ENCODE data around the gene WDR55. TPM values are rescaled to one million over a fixed set of nuclear protein-coding genes. Genes with fewer than 3 reads are reported as not detected.

WDR55 gene
- total and polyA plus RNA-seq, 2 of the 13 experiments (the other 11 are each of a cell fraction or from before 2014, with no cell fraction given) = 17.7 to 18.2 TPM

- in situ Hi-C loops (cut with HindIII; ENCODE audit: extremely low pct_ligation_motif_present, low pct_unique_long_range_greater_than_20kb) = no loop called here
- TF ChIP-seq MAX (IDR thresholded peaks at IDR 0.05) = peak; percentile 55; the same call in 1 of the 2 replicates
- TF ChIP-seq CTCF (CRISPR knock-in tag; IDR thresholded peaks at IDR 0.05) = peak; percentile 25; the same call in 1 of the 2 replicates
- TF ChIP-seq CEBPB (IDR thresholded peaks at IDR 0.05; ENCODE audit: borderline replicate concordance, low read depth, low read length) = peak; percentile 58; the same call in 1 of the 2 replicates
- TF ChIP-seq ZNF407 (CRISPR knock-in tag; IDR thresholded peaks at IDR 0.05; ENCODE audit: not compliant biosample characterization) = no peak
- no peak for TF ChIP-seq RARA (CRISPR knock-in tag; IDR thresholded peaks at IDR 0.05)
- no peak for TF ChIP-seq ZSCAN25 (CRISPR knock-in tag; IDR thresholded peaks at IDR 0.05)
- no peak for TF ChIP-seq RERE (CRISPR knock-in tag; IDR thresholded peaks at IDR 0.05; ENCODE audit: low read depth)
- peak; percentile 70 for TF ChIP-seq CEBPG (CRISPR knock-in tag; IDR thresholded peaks at IDR 0.05)
Observed at GRCh38 chr5:140642718-140643117, 22.0 kb upstream of the WDR55 start.

More at GRCh38 chr5:140642718-140643117, 22.0 kb upstream of the WDR55 start:
- H4K20me1 ChIP-seq (ENCODE audit: insufficient read depth, low read length) = no peaks in the 10 kb centered on the region
- no peaks in the 10 kb centered on the region for H3K9me3 ChIP-seq (ENCODE audit: low read length)
- no peak overlapping the region for H3K4me2 ChIP-seq (ENCODE audit: low read depth, low read length)
- H3K27me3 ChIP-seq (ENCODE audit: control insufficient read depth in 1 of 2, insufficient read depth in 2 of 2, low read length in 2 of 2) = no peaks in the 10 kb centered on the region; a peak in 2 of 5 replicates
- H3K4me3 ChIP-seq (replicated peaks in 1 of 3; ENCODE audit: insufficient read depth in 1 of 3, low read depth in 2 of 3, low read length in 3 of 3) = no peak overlapping the region
- H3K9ac ChIP-seq (ENCODE audit: insufficient read depth, low read depth, low read length) = no peak overlapping the region
- H3K36me3 ChIP-seq (replicated peaks in 1 of 2; ENCODE audit: control insufficient read depth in 1 of 2, insufficient read depth in 2 of 2, low read length in 2 of 2) = peaks cover 11 to 33% of the 10 kb centered on the region in 2 experiments; a peak in 4 of 5 replicates
- H3K79me2 ChIP-seq (ENCODE audit: insufficient read depth, low read length) = peaks cover 44% of the 10 kb centered on the region
- H2AFZ ChIP-seq (ENCODE audit: low read length) = no peak overlapping the region
- DNase-seq (ENCODE audit: low spot score) (no peak), FAIRE-seq (peak; percentile 47), ATAC-seq (no peak)
- intact Hi-C loops (cut with micrococcal nuclease; ENCODE audit: unreplicated experiment) = loop anchor here (10.0 kb wide), 1 partner anchor 238 kb away; the partner anchor contains the start of gene ANKHD1
- ChIA-PET CTCF (ENCODE audit: low intra/inter-chr PET ratio, low total read pairs) (no interaction called here), POLR2A (interaction anchor here (0.8 to 2.8 kb wide), 6 partner anchors 21 to 241 kb away, joined by 3 to 9 read pairs (median 4); partner anchors contain the start of genes ANKHD1, EIF4EBP3, HARS1 and HARS2)
- H3K4me1 ChIP-seq (ENCODE audit: insufficient read depth, low read length) = peaks cover 51% of the 10 kb centered on the region
- 64% methylated on average over 3 of the region's 3 CpGs for WGBS (ENCODE audit: low lambda C conversion rate)
- BruUV-seq (replicated peaks) = no TSS peak
- no peak overlapping the region for H3K27ac ChIP-seq (ENCODE audit: extremely low read length, insufficient read depth, low read length)

Data from HepG2 (cell line).